PFSK-1 (cell line): ENCODE measurements around the gene AAK1.

Experiments
- FOXP2 ChIP-seq: optimal IDR thresholded peaks from 2 replicates; pipeline ENCODE3; 2011; ENCODE audit warnings: borderline replicate concordance, control low read depth, inconsistent platforms; ENCODE audit not compliant: insufficient read depth; ENCODE audit errors: extremely low read length, extremely low read depth
- POLR2AphosphoS5 ChIP-seq: IDR thresholded peaks from 2 replicates; pipeline ENCODE4 v1.6.1; 2012; ENCODE audit warnings: low read depth, mild to moderate bottlenecking, control low read depth, low read length, moderate library complexity
- REST ChIP-seq, 2 experiments: IDR thresholded peaks; 2 replicates each; pipeline versions ENCODE4 v1.6.1 to v1.8.0; 2011 to 2012; ENCODE audit warnings: low read depth in 2 of 2, low read length in 2 of 2, control low read depth in 1 of 2, inconsistent platforms in 1 of 2, mild to moderate bottlenecking in 1 of 2, moderate library complexity in 1 of 2; ENCODE audit not compliant: insufficient read depth in 1 of 2
- SIN3A ChIP-seq: IDR thresholded peaks from 2 replicates; pipeline ENCODE4 v1.6.1; 2012; ENCODE audit warnings: mild to moderate bottlenecking, low read length, moderate library complexity, borderline replicate concordance; ENCODE audit not compliant: insufficient read depth
- TAF1 ChIP-seq: IDR thresholded peaks from 2 replicates; pipeline ENCODE4 v1.6.1; 2012; ENCODE audit warnings: low read length, control low read depth, borderline replicate concordance; ENCODE audit not compliant: insufficient read depth

The AAK1 gene

DNA sequence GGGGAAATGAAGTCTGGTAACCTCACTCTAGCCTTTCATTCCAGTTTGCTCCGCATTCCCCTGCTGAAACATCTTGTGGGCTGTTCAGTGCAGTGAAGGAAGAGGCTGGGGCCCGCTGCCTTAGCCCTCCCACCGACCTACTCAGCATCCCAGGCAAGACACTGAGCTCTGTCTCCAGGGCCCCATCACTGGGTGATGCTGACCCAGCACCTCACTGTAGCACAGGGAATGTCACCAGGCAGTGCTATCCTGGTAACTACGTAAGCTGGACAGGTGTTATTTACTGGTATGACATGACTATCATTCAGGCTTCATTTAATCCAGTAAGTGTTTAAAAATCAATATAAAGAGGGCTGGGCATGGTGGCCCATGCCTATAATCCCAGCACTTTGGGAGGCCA, 105.3 kb downstream of the AAK1 start:
- no peak for TF ChIP-seq FOXP2
- TF ChIP-seq TAF1: no peak
- no peak for TF ChIP-seq SIN3A
- no peak for TF ChIP-seq REST (IDR thresholded peaks at IDR 0.05; ENCODE audit: insufficient read depth in 1 of 2, low read depth in 2 of 2, low read length in 2 of 2)
- no peak for TF ChIP-seq POLR2AphosphoS5

DNA sequence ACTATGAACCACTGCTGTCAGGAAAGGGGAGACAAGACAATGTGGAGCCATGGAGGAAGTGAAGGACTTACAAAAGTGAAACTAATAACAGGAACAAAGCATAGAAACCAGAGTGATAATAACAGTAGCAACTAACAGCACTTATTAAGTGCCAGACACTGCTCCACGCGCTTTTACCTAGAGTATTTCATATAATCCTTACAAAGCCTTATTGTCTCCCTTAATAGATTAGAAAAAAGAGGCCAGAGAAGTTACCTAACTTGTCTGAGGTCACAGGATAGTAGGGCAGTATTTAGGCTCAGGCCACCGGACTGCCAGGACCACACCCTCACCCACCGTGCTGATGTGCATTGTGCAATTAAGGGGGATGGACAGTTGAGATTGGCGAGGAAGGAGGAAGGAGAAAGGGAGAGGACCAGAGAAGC, 107.7 kb downstream of the AAK1 start:
- TF ChIP-seq POLR2AphosphoS5: no peak
- no peak for TF ChIP-seq FOXP2
- no peak for TF ChIP-seq REST (IDR thresholded peaks at IDR 0.05; ENCODE audit: insufficient read depth in 1 of 2, low read depth in 2 of 2, low read length in 2 of 2)
- no peak for TF ChIP-seq TAF1
- TF ChIP-seq SIN3A: no peak

GRCh38 chr2:69531186-69531585, 112.4 kb downstream of the AAK1 start:
- TF ChIP-seq SIN3A (no peak), FOXP2 (no peak), TAF1 (no peak), POLR2AphosphoS5 (no peak), REST (IDR thresholded peaks at IDR 0.05; ENCODE audit: insufficient read depth in 1 of 2, low read depth in 2 of 2, low read length in 2 of 2) (no peak)

- TF ChIP-seq TAF1 (no peak), POLR2AphosphoS5 (no peak), SIN3A (no peak), FOXP2 (no peak)
Measured at GRCh38 chr2:69529480-69529879, 114.1 kb downstream of the AAK1 start.

- TF ChIP-seq FOXP2: no peak
- no peak for TF ChIP-seq SIN3A
- no peak for TF ChIP-seq TAF1
- no peak for TF ChIP-seq REST (IDR thresholded peaks at IDR 0.05; ENCODE audit: insufficient read depth in 1 of 2, low read depth in 2 of 2, low read length in 2 of 2)
- TF ChIP-seq POLR2AphosphoS5: no peak
Measured at GRCh38 chr2:69525261-69525660, 118.3 kb downstream of the AAK1 start.
